GM21515 (cell line): ENCODE results near the gene ADAM8.
A peak's percentile ranks its signal among the peaks of the same experiment; 100 is the strongest.

Experiments used
- ATAC-seq: cut with Tn5 transposase; IDR thresholded peaks from one replicate; pipeline ENCODE4 v1.9.1; 2021; ENCODE audit not compliant: unreplicated experiment

Gene ADAM8

DNA sequence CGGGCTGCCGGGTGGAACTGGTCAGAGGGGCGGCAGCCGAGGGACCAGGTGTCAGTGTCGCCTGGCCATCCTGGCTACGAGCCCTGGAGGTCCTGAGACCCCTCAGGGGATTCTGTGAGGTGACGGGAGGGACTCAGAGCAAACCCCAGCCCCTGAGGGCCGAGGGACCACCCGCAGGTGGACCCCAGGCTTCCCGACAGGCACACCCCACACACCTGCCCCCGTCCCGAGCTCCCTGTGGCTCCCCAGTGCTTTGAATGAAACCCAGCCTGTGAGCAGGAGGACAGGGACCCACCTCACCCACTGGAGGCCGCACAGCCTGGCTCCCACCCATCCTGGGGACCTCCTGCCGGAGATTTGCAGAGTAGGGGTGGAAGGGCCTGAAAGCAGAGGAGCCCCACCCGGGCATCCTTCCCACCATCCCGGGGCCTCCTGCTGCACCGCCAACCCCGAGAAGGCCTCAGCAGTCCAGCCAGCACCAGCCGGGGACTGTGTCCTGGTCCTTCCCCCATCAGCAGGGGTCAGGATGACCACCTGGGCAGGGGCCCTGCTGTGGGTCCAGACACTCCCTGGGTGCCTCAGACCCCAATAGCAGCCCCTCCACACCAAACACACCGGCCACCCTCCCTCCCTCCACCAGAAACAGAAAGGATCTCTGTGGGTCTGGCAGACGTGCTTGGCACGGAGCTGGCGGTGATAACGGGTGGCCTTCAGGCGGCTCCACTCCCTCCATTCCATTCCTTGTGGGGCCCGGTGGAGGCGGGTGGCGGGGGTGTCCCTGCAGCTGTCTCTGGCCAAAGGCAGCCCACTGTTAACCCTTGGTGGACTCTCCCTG, 25.1 kb downstream of the ADAM8 start:
- no peak for ATAC-seq

DNA sequence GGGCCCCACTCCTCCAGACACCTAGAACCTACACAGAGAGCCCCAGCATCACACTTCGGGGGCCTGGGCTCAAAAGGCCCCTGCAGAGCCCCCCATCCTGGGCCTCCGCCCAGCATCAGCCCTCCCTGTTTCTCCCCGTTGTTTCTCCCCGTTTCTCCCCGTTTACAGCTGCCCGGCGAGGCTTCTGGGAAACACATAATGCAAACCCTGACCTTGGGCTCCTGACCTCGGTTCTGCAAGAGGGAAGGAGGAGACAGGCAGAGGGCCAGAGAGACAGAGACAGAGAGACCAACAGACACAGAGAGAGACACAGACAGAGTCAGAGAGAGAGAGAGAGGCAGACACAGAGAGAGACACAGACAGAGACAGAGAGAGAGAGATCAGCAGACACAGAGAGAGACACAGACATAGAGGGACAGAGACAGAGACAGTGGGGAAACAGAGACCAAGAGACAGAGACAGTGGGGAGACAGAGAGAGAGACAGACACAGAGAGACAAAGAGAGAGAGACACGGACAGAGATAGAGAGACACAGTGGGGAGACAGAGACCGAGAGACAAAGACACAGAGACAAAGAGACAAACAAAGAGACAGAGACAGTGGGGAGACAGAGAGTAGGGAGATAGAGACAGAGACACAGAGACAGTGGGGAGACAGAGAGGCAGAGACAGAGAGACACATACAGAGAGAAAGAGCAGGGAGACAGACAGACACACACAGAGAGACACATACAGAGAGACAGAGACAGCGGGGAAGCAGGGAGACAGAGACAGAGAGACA, 26.5 kb downstream of the ADAM8 start:
- no peak for ATAC-seq

DNA sequence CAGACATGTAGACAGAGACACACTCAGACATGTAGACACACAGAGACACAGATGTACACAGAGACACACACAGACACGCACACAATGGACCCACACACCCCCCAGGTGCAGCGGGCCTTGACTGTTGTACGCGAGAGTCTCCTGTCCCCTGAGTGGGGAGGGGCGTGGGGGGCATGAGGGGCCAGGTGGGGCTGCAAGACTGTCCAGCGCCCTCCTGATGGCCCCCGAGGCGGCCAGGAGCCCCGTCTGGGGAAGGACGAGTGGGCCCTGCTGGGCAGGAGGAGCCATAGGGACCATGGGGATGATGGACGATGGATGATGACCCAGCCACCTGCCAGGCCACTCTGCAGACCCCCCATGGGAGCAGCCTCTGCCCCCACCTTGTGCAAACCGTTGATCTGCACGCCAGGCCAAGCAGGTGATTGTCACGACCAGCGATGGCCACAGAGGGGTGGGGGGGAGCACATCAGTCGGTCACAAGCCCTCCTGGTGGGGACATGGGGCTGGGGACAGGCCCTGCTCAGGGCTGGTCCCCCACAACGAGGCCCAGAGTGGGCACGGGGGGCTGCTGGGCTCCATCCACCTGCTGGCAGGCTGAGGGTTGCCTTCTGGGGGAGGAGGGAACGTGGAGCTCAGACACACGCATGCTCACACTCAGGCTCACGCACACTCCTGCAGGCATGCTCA, 27.4 kb downstream of the ADAM8 start:
- ATAC-seq = no peak

DNA sequence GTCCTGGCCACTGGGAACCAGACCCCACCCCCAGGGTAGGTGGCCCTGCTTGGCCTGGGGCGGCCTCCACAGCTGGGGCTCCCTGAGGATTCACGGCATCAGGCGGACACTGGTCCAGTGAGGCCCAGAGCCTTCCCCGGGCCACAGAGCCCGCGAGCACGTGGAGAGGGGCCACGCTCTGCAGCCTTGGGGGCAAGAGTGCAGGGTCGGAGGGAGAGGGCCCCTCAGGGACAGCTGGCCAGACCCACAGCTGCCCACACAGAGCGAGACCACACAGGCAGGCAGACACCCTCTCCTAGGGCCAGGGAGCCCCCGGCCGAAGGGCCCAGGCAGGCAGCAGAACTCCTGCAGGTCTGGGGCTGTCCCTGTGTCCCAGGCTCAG, 28.3 kb downstream of the ADAM8 start:
- no peak for ATAC-seq

DNA sequence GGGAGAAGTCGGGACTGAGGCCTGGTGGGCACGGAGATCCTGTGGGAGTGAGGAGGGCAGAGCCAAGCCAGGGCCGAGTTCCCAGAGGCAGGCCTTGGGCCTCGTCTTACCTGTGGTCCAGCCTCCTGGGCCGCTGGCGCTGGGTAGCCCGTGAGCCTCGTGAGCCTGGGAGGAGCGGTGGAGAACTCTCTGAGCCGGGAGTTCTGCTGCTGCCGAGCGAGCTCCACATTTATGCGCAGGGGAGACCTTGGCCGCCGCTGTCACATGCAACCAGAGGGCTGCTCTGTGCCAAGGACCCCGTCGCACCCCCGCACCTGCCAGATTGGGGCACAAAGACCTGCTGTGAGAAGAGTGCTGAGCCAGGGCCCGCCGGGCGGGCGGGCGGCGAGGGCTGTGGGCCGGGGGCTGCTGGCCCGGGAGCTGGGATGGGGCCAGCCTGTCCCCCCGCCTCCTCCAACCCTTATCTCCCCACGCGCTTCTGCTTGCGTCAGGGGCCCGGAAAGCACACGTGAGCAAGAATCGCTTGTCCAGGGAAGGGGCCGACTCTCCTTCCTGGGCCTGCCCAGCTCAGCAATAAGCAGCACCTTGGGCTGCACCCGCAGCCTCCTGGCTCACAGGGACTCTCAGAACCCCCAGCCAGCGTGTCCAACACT, 28.9 kb downstream of the ADAM8 start:
- no peak for ATAC-seq

DNA sequence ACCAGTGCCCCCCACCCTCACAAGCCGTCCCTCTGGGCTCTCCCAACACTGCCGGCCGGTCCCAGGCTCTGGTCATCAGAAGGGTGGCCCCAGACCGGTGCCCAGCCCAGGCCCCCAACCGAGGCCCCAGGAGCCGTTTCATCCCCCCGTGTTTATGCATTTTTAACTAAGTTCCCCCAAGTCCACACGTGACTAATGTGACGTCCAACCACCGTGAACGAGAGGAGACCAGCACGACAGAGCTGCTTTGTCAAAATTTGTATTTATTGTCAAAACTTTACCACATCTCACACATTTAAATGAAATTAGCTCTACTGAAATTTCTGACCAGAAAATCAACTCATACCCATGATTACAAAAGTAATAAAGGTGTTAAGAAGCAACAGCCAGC, 30.4 kb downstream of the ADAM8 start:
- no peak for ATAC-seq

DNA sequence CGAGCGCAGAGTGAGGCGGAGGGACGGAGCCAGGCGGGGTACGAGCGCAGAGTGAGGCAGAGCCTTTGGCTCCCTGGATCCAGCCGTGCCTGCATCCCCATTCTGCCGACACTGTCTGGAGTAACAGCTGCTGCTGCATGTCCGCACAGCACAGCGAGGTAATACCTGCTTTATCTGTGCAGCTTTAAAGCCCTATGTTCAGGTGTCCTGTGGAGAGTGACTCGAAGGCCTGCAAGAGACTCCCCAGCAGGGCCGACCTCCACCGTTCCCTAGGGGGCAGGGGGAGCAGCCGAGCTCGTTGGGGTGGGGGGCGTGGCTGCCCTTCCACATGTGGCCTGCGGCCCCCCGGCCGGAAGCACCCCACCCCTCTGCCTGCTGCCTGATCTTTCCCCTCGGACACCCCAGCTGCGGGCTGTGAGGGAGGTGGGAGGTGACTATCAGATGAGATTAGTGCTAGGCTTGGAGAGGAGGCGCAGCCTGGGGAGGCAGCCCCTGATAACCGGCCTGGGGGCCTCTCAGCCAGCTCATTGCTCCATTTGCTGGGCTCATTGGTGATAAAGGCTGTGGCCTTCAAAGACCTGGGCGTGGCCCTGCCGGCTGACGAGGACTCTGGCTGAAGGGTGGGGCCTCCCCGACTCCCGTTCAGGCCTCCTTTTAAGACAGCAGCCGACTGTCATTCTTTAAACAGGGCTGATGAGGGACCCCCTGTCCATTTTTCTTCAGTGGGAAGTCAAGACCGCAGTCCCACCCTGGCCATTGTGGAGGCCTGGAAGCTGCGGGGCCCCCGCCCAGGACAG, 31.0 kb downstream of the ADAM8 start:
- ATAC-seq = no peak

DNA sequence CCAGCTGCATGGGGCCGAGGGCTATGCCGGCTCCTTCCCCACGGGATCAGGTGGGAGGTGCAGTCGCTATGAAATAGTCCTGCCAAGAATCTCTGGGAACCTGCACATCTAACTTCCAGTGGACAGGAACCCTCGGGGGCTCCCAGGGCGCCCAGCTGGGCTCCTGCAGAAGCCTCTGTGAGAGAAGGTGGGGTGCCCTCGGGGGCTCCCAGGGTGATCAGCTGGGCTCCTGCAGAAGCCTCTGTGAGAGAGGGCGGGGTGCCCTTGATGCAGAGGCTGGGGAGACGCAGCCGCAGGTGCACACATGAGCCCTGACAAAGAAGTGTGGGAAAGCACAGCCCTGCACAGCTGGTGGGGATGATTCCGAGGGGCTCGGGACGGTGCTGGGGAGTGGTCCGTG, 33.1 kb downstream of the ADAM8 start:
- ATAC-seq = no peak

DNA sequence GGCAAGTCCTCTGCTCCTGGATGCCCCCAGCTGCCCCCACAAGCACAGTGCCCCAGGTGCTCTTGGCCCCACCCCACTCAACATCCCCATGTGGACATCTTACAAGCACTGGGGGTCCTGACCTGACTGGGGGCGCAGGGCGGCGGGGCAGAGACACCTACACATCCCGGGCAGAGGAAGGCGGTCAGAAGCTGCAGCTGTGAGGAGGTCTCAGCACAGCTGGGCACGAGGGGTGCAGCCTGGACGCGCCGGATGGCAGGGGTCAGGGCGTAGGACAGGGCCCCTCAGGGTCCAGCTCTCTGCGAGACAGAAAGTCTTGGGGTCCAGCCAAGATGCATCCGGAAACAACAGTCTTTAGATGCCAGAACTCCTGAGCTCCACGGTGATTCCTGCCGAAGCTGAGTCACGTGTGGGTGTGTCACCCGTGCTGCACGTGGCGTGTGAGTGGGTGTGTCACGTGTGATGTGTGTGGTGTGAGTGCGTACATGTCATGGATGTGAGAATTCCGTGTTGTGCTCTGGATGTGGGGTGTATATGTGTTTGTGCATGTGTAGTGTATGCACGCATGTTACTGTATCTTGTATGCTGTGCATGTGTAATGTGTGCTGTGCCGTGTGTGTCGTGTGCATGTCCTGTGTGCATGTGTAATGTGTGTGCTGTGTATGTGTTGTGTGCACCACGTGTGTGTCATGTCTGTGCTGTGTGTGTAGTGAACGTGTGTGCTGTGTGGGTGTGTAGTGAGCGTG, 33.9 kb downstream of the ADAM8 start:
- ATAC-seq = no peak

DNA sequence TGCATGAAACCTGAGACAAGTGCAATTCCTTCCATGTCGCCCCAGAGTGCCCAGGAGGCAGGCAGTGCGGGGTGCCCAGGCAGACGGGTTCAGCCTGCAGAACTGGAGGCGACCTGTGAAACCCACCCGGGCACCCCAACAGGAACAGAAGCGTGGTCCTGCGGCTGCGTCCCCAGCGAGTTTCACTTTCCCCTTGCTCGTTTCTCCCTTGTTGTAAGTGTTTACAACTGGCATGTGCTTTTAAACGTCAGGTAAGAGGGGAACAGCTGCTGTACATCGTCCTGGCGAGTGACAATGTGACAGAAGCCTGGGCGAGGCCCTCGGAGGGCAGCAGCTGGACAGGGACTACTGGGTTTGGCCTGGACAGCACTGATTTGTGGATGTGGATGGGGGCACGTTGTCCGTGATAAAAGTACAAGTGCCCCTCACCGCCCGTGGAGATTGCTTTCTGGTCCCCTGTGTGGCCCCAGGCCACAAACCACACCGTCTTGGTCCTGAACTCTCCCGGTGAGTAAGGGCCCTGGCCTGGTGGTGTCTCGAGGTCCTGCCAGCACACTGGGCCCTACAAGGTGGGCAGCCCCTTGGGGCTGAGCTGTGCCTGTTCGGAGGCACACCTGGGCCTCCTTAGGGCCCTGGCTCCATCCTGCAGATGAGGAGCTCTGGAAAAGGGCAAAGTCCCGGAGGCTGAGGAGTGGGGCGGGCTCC, 35.0 kb downstream of the ADAM8 start:
- ATAC-seq = peak; percentile 47

DNA sequence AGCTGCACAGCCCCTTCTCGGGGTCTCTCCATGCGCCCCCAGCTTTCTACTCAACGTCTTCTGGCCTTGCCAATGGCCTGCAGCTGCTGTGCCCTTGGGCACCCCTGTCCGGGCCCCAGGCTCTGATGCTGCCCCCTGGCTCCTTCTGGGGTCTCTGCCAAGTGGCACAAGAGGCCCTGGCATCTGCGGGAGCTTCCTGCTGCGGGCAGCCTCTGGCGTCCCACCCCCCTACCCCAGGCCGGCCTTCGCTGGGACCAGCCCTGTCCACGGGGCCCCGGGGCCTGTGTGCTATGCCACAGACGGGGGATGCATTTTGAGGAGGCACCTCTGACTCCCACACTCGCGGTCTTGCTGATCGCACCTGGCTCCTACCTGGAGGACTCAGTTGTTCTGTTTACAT, 36.7 kb downstream of the ADAM8 start:
- ATAC-seq = no peak

DNA sequence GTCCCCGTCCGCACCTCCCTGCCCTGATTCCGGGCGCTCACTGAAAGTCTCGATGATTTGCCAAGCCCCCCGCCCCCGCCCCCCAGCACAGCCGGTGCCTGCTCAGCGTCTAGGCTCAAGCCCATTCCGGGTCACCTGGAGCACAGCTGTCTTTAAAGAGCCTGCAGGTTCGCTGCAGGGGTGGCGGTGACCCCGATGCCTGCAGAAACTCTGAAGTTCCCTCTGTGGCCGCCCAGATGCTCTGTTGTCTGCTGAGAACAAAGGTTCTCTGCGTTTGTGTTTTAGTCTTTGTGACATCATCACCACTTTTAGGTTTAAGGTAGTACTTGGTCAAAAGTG, 38.2 kb downstream of the ADAM8 start:
- ATAC-seq = no peak

DNA sequence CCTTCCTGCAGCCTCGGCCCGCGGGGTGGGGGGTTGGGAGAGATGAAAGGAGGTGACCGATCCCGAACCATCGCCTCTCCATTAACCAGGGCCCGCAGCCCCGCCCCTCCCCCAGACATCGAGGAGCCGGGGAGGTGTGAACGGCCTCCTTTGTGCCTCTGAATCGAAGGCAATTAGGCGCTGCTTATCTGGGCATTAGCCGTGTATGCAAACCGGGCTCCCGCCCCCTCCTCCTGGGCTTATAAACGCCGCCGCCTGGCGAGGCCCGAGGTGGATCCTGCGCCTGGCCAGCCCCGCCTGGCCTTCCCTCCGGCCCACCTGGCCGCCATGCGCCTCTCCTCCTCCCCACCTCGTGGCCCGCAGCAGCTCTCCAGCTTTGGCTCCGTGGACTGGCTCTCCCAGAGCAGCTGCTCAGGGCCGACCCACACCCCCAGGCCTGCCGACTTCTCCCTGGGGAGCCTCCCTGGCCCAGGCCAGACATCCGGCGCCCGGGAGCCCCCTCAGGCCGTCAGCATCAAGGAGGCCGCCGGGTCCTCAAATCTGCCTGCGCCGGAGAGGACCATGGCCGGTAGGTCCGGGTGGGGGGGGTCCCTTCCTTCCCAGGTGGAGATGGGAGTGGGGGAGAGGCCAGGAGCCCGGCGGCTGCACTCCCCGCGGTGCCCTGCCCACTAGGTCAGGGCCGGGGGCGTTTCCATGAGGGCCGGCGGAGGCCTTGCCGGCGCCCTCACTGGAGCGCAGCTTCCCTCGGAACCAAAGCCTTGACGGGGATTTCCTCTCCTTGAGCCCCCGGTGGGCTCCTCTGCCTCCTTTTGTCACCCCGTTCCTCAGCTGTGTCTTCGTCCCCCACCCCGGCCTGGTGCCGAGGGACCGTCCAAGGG, 38.8 kb downstream of the ADAM8 start, which contains the start of gene VENTX:
TSS of gene VENTX (plus strand) at position 268 of the 878 bp plus-strand sequence. CDS start at position 328, 60 bp downstream.
- no peak for ATAC-seq

DNA sequence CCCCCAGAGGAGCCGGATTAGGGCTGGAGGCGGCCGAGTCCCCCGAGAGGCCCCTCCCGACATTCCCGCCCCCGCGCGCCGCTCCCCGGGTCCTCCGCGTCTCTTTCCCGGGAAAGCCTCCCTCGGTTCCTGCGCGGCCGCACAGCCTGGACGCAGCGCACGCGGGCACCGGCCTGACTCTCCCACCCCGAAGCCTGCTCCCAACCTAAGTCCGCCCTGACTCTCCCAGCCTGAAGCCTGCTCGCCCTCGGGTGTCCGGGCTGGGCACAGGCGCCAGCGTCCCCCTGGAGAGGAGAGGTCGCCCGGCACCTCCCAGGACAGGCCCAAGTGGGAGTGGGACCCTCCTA, 39.5 kb downstream of the ADAM8 start:
- ATAC-seq = no peak

DNA sequence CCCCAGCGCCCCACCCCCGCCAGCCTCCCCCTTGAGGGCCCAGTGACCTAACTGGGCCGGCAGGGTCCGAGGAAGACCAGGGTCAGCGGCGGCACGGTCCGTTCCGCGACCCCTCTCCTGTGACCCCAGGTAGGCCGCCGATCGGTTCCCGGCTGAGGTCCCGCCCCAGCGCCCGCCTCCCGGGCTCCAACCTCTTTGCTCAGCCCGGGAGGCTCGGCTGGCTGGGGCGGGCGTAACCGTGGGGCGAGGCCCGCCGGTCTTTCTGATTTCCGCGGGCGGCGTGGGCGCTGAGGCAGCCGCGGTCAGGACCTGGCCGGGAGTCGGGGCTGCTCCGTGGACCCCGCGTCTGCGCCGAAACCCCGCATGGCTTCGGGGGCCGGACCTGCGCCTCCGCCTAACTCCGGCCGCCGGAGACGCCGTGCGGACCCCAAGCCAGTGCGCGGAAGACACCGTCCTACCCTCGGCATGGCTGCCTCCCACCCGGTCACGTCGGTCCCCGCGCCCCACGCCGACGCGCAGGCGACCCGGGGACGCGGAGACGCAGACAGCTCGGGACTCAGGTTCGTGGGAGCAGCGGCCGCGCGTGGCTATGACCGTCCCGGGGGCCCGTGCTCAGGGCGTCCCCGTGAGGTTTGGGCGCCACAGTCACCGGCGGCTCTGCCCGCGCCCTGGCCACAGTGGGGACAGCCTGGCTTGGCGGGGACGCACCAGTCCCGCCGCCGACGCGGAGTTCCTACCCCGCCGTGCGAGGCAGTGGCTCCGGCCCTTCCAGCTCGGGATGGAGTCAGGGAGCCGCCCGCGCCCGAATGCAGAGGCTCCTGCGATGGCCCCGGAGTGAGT, 40.0 kb downstream of the ADAM8 start:
- no peak for ATAC-seq

DNA sequence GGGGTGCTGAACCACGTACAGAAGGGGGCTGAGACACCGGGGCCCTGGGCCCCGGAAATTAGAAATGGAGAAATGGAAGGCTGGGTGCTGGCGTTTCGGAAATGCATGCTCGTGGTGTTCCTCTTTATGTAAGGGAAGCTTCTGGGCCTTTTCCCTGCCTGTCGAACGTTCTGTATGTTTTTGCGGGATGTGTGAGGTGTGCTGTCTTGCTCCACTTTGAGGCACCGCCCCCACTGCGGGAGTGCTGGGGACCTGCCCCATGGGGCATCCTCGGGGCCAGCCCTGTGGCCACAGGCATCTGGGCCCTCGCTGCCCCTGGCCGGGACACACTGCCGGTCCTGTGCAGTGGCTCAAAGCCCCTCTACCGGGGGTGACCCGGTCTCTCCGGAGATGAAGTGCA, 40.7 kb downstream of the ADAM8 start:
- no peak for ATAC-seq

DNA sequence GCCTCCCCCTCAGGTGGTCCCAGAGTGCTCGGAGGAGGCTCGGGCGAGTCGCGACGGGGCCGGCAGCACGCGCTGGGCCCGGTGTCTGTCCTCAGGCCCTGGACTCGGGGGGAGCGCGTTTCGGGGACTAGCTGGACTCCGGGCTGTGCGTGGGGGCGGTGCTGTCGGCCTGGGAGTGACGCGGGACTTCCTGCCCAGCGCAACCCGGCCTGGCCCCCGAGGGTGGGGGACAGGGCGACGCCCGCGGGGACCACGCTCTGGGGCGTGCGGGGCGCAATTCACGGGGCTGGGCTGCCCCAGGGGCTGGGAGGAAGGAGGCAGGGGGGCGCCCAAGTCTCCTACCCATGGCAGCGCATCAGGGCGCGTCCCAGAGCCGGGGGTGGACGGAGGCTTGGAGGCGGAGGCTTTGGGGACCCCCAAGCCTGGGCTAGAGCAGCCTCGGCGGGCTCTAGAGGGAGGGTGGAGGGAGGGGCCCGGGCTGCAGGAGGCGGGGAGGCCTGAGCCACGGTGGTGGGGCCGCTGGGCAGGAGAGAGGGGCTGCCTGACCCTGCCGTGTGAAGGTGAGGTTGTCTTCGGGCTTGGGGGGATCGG, 41.3 kb downstream of the ADAM8 start:
- ATAC-seq = no peak
